OCI-LY3 (cell line): ENCODE results near the gene STK32C.

ENCODE experiments used
- H2AFZ ChIP-seq: fragments of 200-600, 300-600 bp; shearing (Covaris generic); 2 replicates; pipeline ENCODE4 v1.6.0; 2014; ENCODE audit warnings: antibody characterized with exemption, low read depth, low read length
- H3K27ac ChIP-seq: fragments of 200-600, 300-600 bp; sonication (generic); 2 replicates; pipeline ENCODE4 v1.5.1; 2014; ENCODE audit warnings: mild to moderate bottlenecking, low read length, moderate library complexity, mixed read lengths
- H3K27me3 ChIP-seq: fragments of 200-600, 300-600 bp; sonication (generic); 2 replicates; pipeline ENCODE4 v1.6.1; 2014; ENCODE audit warnings: low read depth, low read length, mixed read lengths
- H3K36me3 ChIP-seq: fragments of 200-600, 300-600 bp; sonication (generic); replicated peaks from 2 replicates; pipeline ENCODE3; 2014; ENCODE audit warnings: low read depth, low read length, mixed read lengths
- H3K4me1 ChIP-seq: fragments of 300-600, 200-600 bp; sonication (generic); 2 replicates; pipeline ENCODE4 v1.6.1; 2014; ENCODE audit warnings: low read length, mixed read lengths
- H3K4me2 ChIP-seq: fragments of 200-600, 300-600 bp; sonication (generic); 2 replicates; pipeline ENCODE4 v1.6.1; 2014; ENCODE audit warnings: low read length, mixed read lengths
- H3K4me3 ChIP-seq: fragments of 300-600, 200-600 bp; sonication (generic); 2 replicates; pipeline ENCODE4 v1.5.1; 2014; ENCODE audit warnings: antibody characterized with exemption, mild to moderate bottlenecking, low read length, moderate library complexity
- H3K79me2 ChIP-seq: fragments of 300-600, 200-600 bp; shearing (Covaris generic); 2 replicates; pipeline ENCODE4 v1.6.1; 2014; ENCODE audit warnings: mild to moderate bottlenecking, low read length, mixed read lengths
- H3K9ac ChIP-seq: fragments of 300-600, 200-600 bp; shearing (Covaris generic); 2 replicates; pipeline ENCODE4 v1.6.0; 2014; ENCODE audit warnings: mild to moderate bottlenecking, low read length, moderate library complexity
- H3K9me3 ChIP-seq: fragments of 200-600, 300-600 bp; shearing (Covaris generic); 2 replicates; pipeline ENCODE4 v1.6.1; 2014; ENCODE audit warnings: low read length, mixed read lengths; ENCODE audit not compliant: insufficient read depth
- H4K20me1 ChIP-seq: fragments of 200-600, 300-600 bp; sonication (generic); 2 replicates; pipeline ENCODE4 v1.6.1; 2016; ENCODE audit warnings: low read length, mixed read lengths; ENCODE audit not compliant: insufficient read depth
- EZH2phosphoT487 ChIP-seq: fragments of 200-600 bp; shearing (Covaris generic); IDR thresholded peaks from 2 replicates; pipeline ENCODE4 v1.6.1; 2018; ENCODE audit warnings: antibody characterized with exemption, mixed run types, low read depth
- TF ChIP-seq, protein P1 (sequence below): fragments of 200-600, 300-600 bp; sonication (generic); IDR thresholded peaks from 2 replicates; pipeline ENCODE4 v1.5.1; 2014; ENCODE audit warnings: antibody characterized with exemption, low read length, low read depth

The STK32C gene

GRCh38 chr10:132236161-132236560 lies 71.6 kb downstream of the STK32C start:
- Histone ChIP-seq H3K9me3 (no peaks in the 10 kb centered on the region), H3K4me1 (peaks cover 13% of the 10 kb centered on the region), H4K20me1 (no peaks in the 10 kb centered on the region), H3K36me3 (no peaks in the 10 kb centered on the region), H2AFZ (no peak overlapping the region), H3K4me2 (no peak overlapping the region), H3K4me3 (no peak overlapping the region), H3K27me3 (no peaks in the 10 kb centered on the region), H3K27ac (no peak overlapping the region), H3K79me2 (no peaks in the 10 kb centered on the region), H3K9ac (no peak overlapping the region)
- TF ChIP-seq EZH2phosphoT487: no peak
- TF ChIP-seq, protein P1, sequence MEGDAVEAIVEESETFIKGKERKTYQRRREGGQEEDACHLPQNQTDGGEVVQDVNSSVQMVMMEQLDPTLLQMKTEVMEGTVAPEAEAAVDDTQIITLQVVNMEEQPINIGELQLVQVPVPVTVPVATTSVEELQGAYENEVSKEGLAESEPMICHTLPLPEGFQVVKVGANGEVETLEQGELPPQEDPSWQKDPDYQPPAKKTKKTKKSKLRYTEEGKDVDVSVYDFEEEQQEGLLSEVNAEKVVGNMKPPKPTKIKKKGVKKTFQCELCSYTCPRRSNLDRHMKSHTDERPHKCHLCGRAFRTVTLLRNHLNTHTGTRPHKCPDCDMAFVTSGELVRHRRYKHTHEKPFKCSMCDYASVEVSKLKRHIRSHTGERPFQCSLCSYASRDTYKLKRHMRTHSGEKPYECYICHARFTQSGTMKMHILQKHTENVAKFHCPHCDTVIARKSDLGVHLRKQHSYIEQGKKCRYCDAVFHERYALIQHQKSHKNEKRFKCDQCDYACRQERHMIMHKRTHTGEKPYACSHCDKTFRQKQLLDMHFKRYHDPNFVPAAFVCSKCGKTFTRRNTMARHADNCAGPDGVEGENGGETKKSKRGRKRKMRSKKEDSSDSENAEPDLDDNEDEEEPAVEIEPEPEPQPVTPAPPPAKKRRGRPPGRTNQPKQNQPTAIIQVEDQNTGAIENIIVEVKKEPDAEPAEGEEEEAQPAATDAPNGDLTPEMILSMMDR: no peak

GRCh38 chr10:132234860-132235259 lies 72.9 kb downstream of the STK32C start:
- H3K9me3 ChIP-seq: no peaks in the 10 kb centered on the region
- H4K20me1 ChIP-seq: no peaks in the 10 kb centered on the region
- H2AFZ ChIP-seq: no peak overlapping the region
- no peak overlapping the region for H3K27ac ChIP-seq
- no peak overlapping the region for H3K4me2 ChIP-seq
- no peaks in the 10 kb centered on the region for H3K79me2 ChIP-seq
- no peaks in the 10 kb centered on the region for H3K27me3 ChIP-seq
- TF ChIP-seq EZH2phosphoT487: no peak
- TF ChIP-seq, protein P1: no peak
- H3K4me3 ChIP-seq: no peak overlapping the region
- no peaks in the 10 kb centered on the region for H3K36me3 ChIP-seq
- H3K9ac ChIP-seq: no peak overlapping the region
- H3K4me1 ChIP-seq: peaks cover 13% of the 10 kb centered on the region

- Histone ChIP-seq H3K4me2 (no peak overlapping the region), H3K4me1 (peaks cover 13% of the 10 kb centered on the region), H3K27me3 (no peaks in the 10 kb centered on the region), H3K9me3 (no peaks in the 10 kb centered on the region), H2AFZ (no peak overlapping the region), H3K4me3 (no peak overlapping the region), H3K79me2 (no peaks in the 10 kb centered on the region), H3K9ac (no peak overlapping the region), H3K27ac (no peak overlapping the region), H4K20me1 (no peaks in the 10 kb centered on the region), H3K36me3 (no peaks in the 10 kb centered on the region)
- no peak for TF ChIP-seq EZH2phosphoT487
- TF ChIP-seq, protein P1: no peak
These were observed 74.2 kb downstream of the STK32C start for GRCh38 chr10:132233501-132234085.

- Histone ChIP-seq H3K27ac (no peak overlapping the region), H3K36me3 (no peaks in the 10 kb centered on the region), H3K9me3 (no peaks in the 10 kb centered on the region), H2AFZ (peak overlapping the region; percentile 81), H3K79me2 (no peaks in the 10 kb centered on the region), H3K4me1 (peaks cover 13% of the 10 kb centered on the region), H3K4me2 (peak overlapping the region; percentile 61), H4K20me1 (no peaks in the 10 kb centered on the region), H3K9ac (no peak overlapping the region), H3K27me3 (no peaks in the 10 kb centered on the region), H3K4me3 (peak overlapping the region; percentile 54; the same call in 1 of the 2 replicates)
- TF ChIP-seq, protein P1: no peak
- no peak for TF ChIP-seq EZH2phosphoT487
These were observed 74.8 kb downstream of the STK32C start for GRCh38 chr10:132232981-132233380.
